Activated naive CD8-positive, alpha-beta T cell treated with anti-CD3 and anti-CD28 coated beads for 36 hours (primary cell): Measurements from ENCODE around the gene ZNF331. TPM values are rescaled to one million over a fixed set of nuclear protein-coding genes. Genes with fewer than 3 reads are reported as not detected.
A peak's percentile ranks its signal among the peaks of the same experiment; 100 is the strongest.
"Not testable (repeated sequence)": the region's sequence is repeated elsewhere in the genome, so short reads cannot be mapped to it uniquely, and the experiment has no call there.

Source experiments
- DNase-seq: peaks from one replicate; pipeline ENCODE4 v3.0.0; 2021
- H3K27ac Mint-ChIP-seq: one replicate; pipeline ENCODE4 v1.8.0; 2022; ENCODE audit warnings: mild to moderate bottlenecking, moderate library complexity, mixed read lengths
- H3K27me3 Mint-ChIP-seq: one replicate; pipeline ENCODE4 v1.8.0; 2022; ENCODE audit warnings: mild to moderate bottlenecking, mixed read lengths
- H3K36me3 Mint-ChIP-seq: one replicate; pipeline ENCODE4 v1.8.0; 2021; ENCODE audit warnings: mild to moderate bottlenecking, mixed read lengths
- H3K4me1 Mint-ChIP-seq: one replicate; pipeline ENCODE4 v1.8.0; 2021; ENCODE audit warnings: mixed read lengths
- H3K4me3 Mint-ChIP-seq: one replicate; pipeline ENCODE4 v1.8.0; 2022; ENCODE audit warnings: mild to moderate bottlenecking, moderate library complexity, mixed read lengths
- H3K9me3 Mint-ChIP-seq: one replicate; pipeline ENCODE4 v1.8.0; 2022; ENCODE audit warnings: mixed read lengths
- total RNA-seq, 2 experiments: library from RNA; stranded (reverse); gene quantifications; one replicate each; pipeline ENCODE4 v1.2.3, GENCODE V29; 2021

The ZNF331 gene
- total RNA-seq, 2 experiments from 2014 or later, result 18.1 to 21.3 TPM

GRCh38 chr19:53515047-53515446 lies 22.9 kb upstream of the ZNF331 start:
- not testable (repeated sequence) for H3K36me3 Mint-ChIP-seq, H3K4me1 Mint-ChIP-seq, H3K27me3 Mint-ChIP-seq, H3K27ac Mint-ChIP-seq, H3K4me3 Mint-ChIP-seq, DNase-seq, H3K9me3 Mint-ChIP-seq

GRCh38 chr19:53517114-53517741 lies 20.7 kb upstream of the ZNF331 start:
- no peak overlapping the region for H3K27ac Mint-ChIP-seq
- no peaks in the 10 kb centered on the region for H3K27me3 Mint-ChIP-seq
- peaks cover 20% of the 10 kb centered on the region for H3K36me3 Mint-ChIP-seq
- no peak overlapping the region for H3K4me3 Mint-ChIP-seq
- DNase-seq, result no peak
- H3K9me3 Mint-ChIP-seq, result peaks cover 9% of the 10 kb centered on the region
- peaks cover 8% of the 10 kb centered on the region for H3K4me1 Mint-ChIP-seq

- peaks cover 9% of the 10 kb centered on the region for H3K9me3 Mint-ChIP-seq
- H3K4me3 Mint-ChIP-seq, result no peak overlapping the region
- peaks cover 10% of the 10 kb centered on the region for H3K4me1 Mint-ChIP-seq
- peaks cover 25% of the 10 kb centered on the region for H3K36me3 Mint-ChIP-seq
- H3K27me3 Mint-ChIP-seq, result no peaks in the 10 kb centered on the region
- no peak for DNase-seq
- H3K27ac Mint-ChIP-seq, result no peak overlapping the region
These were observed 19.8 kb upstream of the ZNF331 start for GRCh38 chr19:53518121-53518520.

GRCh38 chr19:53518716-53519115 lies 19.2 kb upstream of the ZNF331 start:
- Mint-ChIP-seq H3K4me1 (peaks cover 10% of the 10 kb centered on the region), H3K27ac (no peak overlapping the region), H3K36me3 (peaks cover 31% of the 10 kb centered on the region), H3K9me3 (peaks cover 9% of the 10 kb centered on the region), H3K27me3 (no peaks in the 10 kb centered on the region), H3K4me3 (no peak overlapping the region)
- DNase-seq, result no peak

- H3K36me3 Mint-ChIP-seq, result peaks cover 39% of the 10 kb centered on the region
- H3K4me1 Mint-ChIP-seq, result peaks cover 10% of the 10 kb centered on the region
- H3K4me3 Mint-ChIP-seq, result no peak overlapping the region
- no peaks in the 10 kb centered on the region for H3K27me3 Mint-ChIP-seq
- no peak overlapping the region for H3K27ac Mint-ChIP-seq
- peaks cover 14% of the 10 kb centered on the region for H3K9me3 Mint-ChIP-seq
- no peak for DNase-seq
These were observed 18.5 kb upstream of the ZNF331 start for GRCh38 chr19:53519446-53519845.

- peaks cover 43% of the 10 kb centered on the region for H3K36me3 Mint-ChIP-seq
- peak overlapping the region; percentile 94 for H3K27ac Mint-ChIP-seq
These were observed 17.8 kb upstream of the ZNF331 start for GRCh38 chr19:53520163-53520546.

GRCh38 chr19:53520547-53521372 lies 17.2 kb upstream of the ZNF331 start:
- Mint-ChIP-seq H3K4me3 (peak overlapping the region; percentile 98), H3K27ac (peak overlapping the region; percentile 94), H3K4me1 (peaks cover 10% of the 10 kb centered on the region), H3K36me3 (peaks cover 49% of the 10 kb centered on the region), H3K9me3 (peaks cover 22% of the 10 kb centered on the region), H3K27me3 (no peaks in the 10 kb centered on the region)
- peak; percentile 87 for DNase-seq

More at GRCh38 chr19:53520163-53520546, 17.8 kb upstream of the ZNF331 start:
- DNase-seq, result no peak
- no peaks in the 10 kb centered on the region for H3K27me3 Mint-ChIP-seq
- H3K9me3 Mint-ChIP-seq, result peaks cover 16% of the 10 kb centered on the region
- H3K4me3 Mint-ChIP-seq, result peak overlapping the region; percentile 98
- H3K4me1 Mint-ChIP-seq, result peaks cover 10% of the 10 kb centered on the region

- Mint-ChIP-seq H3K36me3 (peaks cover 57% of the 10 kb centered on the region), H3K9me3 (peaks cover 27% of the 10 kb centered on the region), H3K4me1 (peaks cover 10% of the 10 kb centered on the region), H3K27me3 (no peaks in the 10 kb centered on the region), H3K27ac (peak overlapping the region; percentile 94), H3K4me3 (peak overlapping the region; percentile 98)
- DNase-seq, result peak; percentile 14
These were observed 16.4 kb upstream of the ZNF331 start for GRCh38 chr19:53521373-53522202.

GRCh38 chr19:53525922-53526321 lies 12.0 kb upstream of the ZNF331 start:
- DNase-seq, result no peak
- peaks cover 20% of the 10 kb centered on the region for H3K9me3 Mint-ChIP-seq
- peaks cover 9% of the 10 kb centered on the region for H3K4me1 Mint-ChIP-seq
- no peak overlapping the region for H3K27ac Mint-ChIP-seq
- no peaks in the 10 kb centered on the region for H3K27me3 Mint-ChIP-seq
- peaks cover 80% of the 10 kb centered on the region for H3K36me3 Mint-ChIP-seq
- H3K4me3 Mint-ChIP-seq, result no peak overlapping the region

- no peak for DNase-seq
- Mint-ChIP-seq H3K27me3 (no peaks in the 10 kb centered on the region), H3K4me1 (no peaks in the 10 kb centered on the region), H3K9me3 (peaks cover 12% of the 10 kb centered on the region), H3K4me3 (no peak overlapping the region), H3K36me3 (peaks cover 71% of the 10 kb centered on the region), H3K27ac (no peak overlapping the region)
These were observed 7.3 kb upstream of the ZNF331 start for GRCh38 chr19:53530622-53531021.

- H3K27ac Mint-ChIP-seq, result no peak overlapping the region
- peaks cover 10% of the 10 kb centered on the region for H3K9me3 Mint-ChIP-seq
- no peak for DNase-seq
- H3K27me3 Mint-ChIP-seq, result no peaks in the 10 kb centered on the region
- H3K4me3 Mint-ChIP-seq, result no peak overlapping the region
- H3K4me1 Mint-ChIP-seq, result peaks cover 3% of the 10 kb centered on the region
- peaks cover 72% of the 10 kb centered on the region for H3K36me3 Mint-ChIP-seq
These were observed 6.5 kb upstream of the ZNF331 start for GRCh38 chr19:53531457-53531856.

- peaks cover 10% of the 10 kb centered on the region for H3K9me3 Mint-ChIP-seq
- DNase-seq, result no peak
- peaks cover 72% of the 10 kb centered on the region for H3K36me3 Mint-ChIP-seq
- no peaks in the 10 kb centered on the region for H3K27me3 Mint-ChIP-seq
- peaks cover 9% of the 10 kb centered on the region for H3K4me1 Mint-ChIP-seq
- no peak overlapping the region for H3K27ac Mint-ChIP-seq
- no peak overlapping the region for H3K4me3 Mint-ChIP-seq
These were observed 5.6 kb upstream of the ZNF331 start for GRCh38 chr19:53532362-53532761.

- no peak for DNase-seq
- Mint-ChIP-seq H3K4me3 (peak overlapping the region; percentile 29), H3K9me3 (peaks cover 10% of the 10 kb centered on the region), H3K4me1 (peaks cover 18% of the 10 kb centered on the region), H3K36me3 (peaks cover 75% of the 10 kb centered on the region), H3K27ac (peak overlapping the region; percentile 67), H3K27me3 (no peaks in the 10 kb centered on the region)
These were observed 1.8 kb upstream of the ZNF331 start for GRCh38 chr19:53536225-53536548.

- peaks cover 10% of the 10 kb centered on the region for H3K9me3 Mint-ChIP-seq
- peaks cover 81% of the 10 kb centered on the region for H3K36me3 Mint-ChIP-seq
- no peak for DNase-seq
These were observed 824 bp upstream of the ZNF331 start for GRCh38 chr19:53537121-53537520.

More at GRCh38 chr19:53537121-53537520, 824 bp upstream of the ZNF331 start:
- Mint-ChIP-seq H3K4me1 (peaks cover 22% of the 10 kb centered on the region), H3K4me3 (peak overlapping the region; percentile 93), H3K27me3 (no peaks in the 10 kb centered on the region), H3K27ac (peak overlapping the region; percentile 98)
